Thoracic aorta (tissue), 2 donors: ENCODE data around the gene PLAU. TPM values are rescaled to one million over a fixed set of nuclear protein-coding genes. Genes with fewer than 3 reads are reported as not detected.
"Not testable (repeated sequence)": the region's sequence is repeated elsewhere in the genome, so short reads cannot be mapped to it uniquely, and the experiment has no call there.

Experiments
- ATAC-seq: fragments of 150-250 bp; one replicate; pipeline ENCODE4 v1.8.0; 2017; ENCODE audit warnings: low read depth; ENCODE audit not compliant: insufficient number of reproducible peaks, low FRiP score
- DNase-seq: peaks from one replicate; pipeline ENCODE4 v3.0.0-alpha.2; 2020; ENCODE audit warnings: low spot score
- H3K27ac ChIP-seq, 2 donors: fragments of 200-600 bp; sonication (generic); 1 replicate in 1 of 2; 2 replicates in 1 of 2; pipeline ENCODE4 v1.5.1; 2016; ENCODE audit warnings: mild to moderate bottlenecking in 2 of 2, moderate library complexity in 2 of 2
- H3K27me3 ChIP-seq: fragments of 200-600 bp; sonication (generic); replicated peaks from 2 replicates; pipeline ENCODE4 v1.6.0; 2016; ENCODE audit warnings: mild to moderate bottlenecking; ENCODE audit not compliant: insufficient read depth
- H3K36me3 ChIP-seq: fragments of 200-600 bp; sonication (generic); one replicate; pipeline ENCODE4 v1.5.1; 2016
- H3K4me1 ChIP-seq, 2 donors: fragments of 200-600 bp; sonication (generic); 1 replicate in 1 of 2; 2 replicates in 1 of 2; pipeline versions ENCODE4 v1.5.1 to v1.6.0; 2016; ENCODE audit warnings: low read depth in 2 of 2, mild to moderate bottlenecking in 1 of 2; ENCODE audit not compliant: control insufficient read depth in 1 of 2
- H3K4me3 ChIP-seq: fragments of 200-600 bp; sonication (generic); 2 replicates; pipeline ENCODE4 v1.5.1; 2016; ENCODE audit warnings: mild to moderate bottlenecking
- H3K9me3 ChIP-seq: fragments of 200-600 bp; sonication (generic); 2 replicates; pipeline ENCODE4 v1.5.1; 2016
- CTCF ChIP-seq: fragments of 200-600 bp; sonication (generic); IDR thresholded peaks from one replicate; pipeline ENCODE4 v1.5.1; 2019; ENCODE audit warnings: antibody characterized with exemption
- total RNA-seq, 2 donors: library from RNA; depleted of rRNA; stranded (reverse); fragments of >200 nt; gene quantifications; one replicate each; pipeline versions ENCODE4 v1.1.0 to v1.2.3, GENCODE V29; 2016

PLAU gene
- total RNA-seq, 2 donors from 2014 or later = 8.1 to 100 TPM

GRCh38 chr10:73925539-73925938 lies 14.6 kb downstream of the PLAU start:
- Histone ChIP-seq H3K9me3 (no peaks in the 10 kb centered on the region), H3K36me3 (no peaks in the 10 kb centered on the region), H3K27ac (no peak overlapping the region), H3K27me3 (no peaks in the 10 kb centered on the region), H3K4me1 (no peaks in the 10 kb centered on the region), H3K4me3 (no peak overlapping the region)
- TF ChIP-seq CTCF = no peak
- ATAC-seq (no peak), DNase-seq (no peak)

DNA sequence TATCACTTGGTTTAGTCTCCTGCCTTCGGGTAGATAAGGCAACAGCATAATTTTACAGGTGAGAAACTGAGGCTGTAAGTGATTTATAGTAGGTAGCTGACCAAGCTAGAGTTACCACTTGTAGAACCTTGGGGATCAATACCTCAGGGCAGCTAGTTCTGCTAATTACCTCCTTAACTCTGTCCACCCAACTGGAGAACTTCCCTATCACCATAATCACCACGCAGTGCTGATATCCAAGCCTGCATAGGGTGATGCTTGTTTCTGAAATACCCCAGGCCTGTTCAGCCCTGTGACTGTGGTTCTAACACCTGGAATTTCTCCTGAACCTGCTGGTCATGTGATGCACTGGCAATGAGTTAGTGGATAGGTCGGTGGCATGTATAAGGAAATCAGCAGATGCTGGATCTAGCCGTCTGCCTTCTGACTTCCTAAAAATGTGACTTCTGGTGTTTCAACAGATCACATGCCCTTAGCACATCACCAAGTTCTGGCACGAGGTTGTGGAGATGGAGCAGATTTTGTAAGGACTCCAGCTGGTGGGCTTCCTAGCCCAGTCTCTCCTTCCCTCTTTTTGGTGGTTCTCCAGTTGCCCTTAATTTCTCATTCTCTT lies 15.3 kb downstream of the PLAU start:
- Histone ChIP-seq H3K36me3 (no peaks in the 10 kb centered on the region), H3K27me3 (no peaks in the 10 kb centered on the region), H3K4me3 (no peak overlapping the region), H3K27ac (no peak overlapping the region), H3K4me1 (no peaks in the 10 kb centered on the region), H3K9me3 (no peaks in the 10 kb centered on the region)
- TF ChIP-seq CTCF = no peak
- no peak for DNase-seq
- ATAC-seq = no peak

DNA sequence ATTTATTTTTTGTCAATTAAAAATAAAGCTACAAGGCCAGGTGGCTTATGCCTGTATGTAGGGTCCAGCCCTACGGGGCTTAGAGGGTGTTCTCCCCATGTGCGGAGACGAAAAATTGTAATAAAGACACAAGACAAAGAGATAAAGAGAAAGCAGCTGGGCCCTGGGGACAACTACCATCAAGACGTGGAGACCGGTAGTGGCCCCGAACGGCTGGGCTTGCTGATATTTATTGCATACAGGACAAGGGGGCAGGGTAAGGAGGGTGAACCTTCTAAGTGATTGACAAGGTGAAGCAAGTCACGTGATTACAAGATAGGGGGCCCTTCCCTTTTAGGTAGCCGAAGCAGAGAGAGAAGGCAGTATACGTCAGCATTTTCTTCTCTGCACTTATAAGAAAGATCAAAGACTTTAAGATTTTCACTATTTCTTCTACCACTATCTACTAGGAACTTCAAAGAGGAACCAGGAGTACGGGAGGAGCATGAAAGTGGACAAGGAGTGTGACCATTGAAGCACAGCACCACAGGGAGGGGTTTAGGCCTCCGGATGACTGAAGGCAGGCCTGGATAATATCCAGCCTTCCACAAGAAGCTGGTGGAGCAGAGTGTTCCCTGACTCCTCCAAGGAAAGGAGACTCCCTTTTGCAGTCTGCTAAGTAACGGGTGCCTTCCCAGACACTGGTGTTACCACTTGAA lies 19.8 kb downstream of the PLAU start:
- not testable (repeated sequence) for H3K4me1 ChIP-seq, H3K27me3 ChIP-seq, DNase-seq, H3K4me3 ChIP-seq, H3K36me3 ChIP-seq, H3K9me3 ChIP-seq, H3K27ac ChIP-seq, ATAC-seq

DNA sequence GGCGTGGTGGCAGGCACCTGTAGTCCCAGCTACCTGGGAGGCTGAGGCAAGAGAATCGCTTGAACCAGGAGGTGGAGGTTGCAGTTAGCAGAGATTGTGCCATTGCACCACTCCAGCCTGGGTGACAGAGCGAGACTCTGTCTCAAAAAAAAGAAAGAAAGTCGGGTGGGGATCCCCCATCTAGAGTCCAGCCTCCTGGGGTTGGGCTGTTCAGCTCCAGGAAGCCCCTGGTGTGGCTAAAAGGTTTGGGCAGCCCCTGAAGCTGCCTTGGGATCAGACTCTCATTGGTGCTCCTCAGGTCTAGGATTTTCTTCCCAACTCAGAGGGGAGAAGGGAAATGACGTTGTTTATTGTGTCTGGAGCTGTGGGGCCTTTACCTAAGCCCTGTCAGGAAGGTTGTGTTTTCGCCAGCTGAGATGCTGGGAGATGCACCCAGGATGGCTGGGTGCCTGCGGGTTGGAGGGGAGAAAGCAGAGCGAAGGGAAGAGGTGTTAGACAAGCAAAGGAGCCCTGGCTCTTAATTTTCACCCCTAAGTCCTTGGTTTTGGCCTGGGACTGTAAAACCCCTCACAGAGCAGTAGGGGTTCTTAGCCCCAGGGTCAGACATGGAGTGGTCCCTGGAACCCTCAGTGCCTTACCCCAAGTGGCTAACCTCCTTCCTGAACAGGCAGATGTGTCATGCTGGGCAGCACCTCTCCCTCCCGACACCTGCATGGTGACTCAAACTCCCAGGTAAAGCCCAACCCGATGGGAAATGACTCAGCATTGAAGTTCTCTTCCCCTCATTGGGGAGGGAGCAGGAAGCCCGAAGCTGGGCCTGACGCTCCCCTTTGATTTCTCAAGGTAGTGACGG lies 21.1 kb downstream of the PLAU start:
- no peaks in the 10 kb centered on the region for H3K27me3 ChIP-seq
- ATAC-seq = no peak
- H3K9me3 ChIP-seq = no peaks in the 10 kb centered on the region
- no peak for DNase-seq
- no peak overlapping the region for H3K4me3 ChIP-seq
- peaks cover 0 to 7% of the 10 kb centered on the region in 2 donors for H3K4me1 ChIP-seq
- TF ChIP-seq CTCF = no peak
- H3K27ac ChIP-seq = no peak overlapping the region
- H3K36me3 ChIP-seq = no peaks in the 10 kb centered on the region

- no peak for TF ChIP-seq CTCF
- no peak for ATAC-seq
- no peak for DNase-seq
Measured at GRCh38 chr10:73932620-73933112, 21.7 kb downstream of the PLAU start.

More at GRCh38 chr10:73932620-73933112, 21.7 kb downstream of the PLAU start:
- H3K27me3 ChIP-seq = no peaks in the 10 kb centered on the region
- H3K36me3 ChIP-seq = no peaks in the 10 kb centered on the region
- H3K4me1 ChIP-seq = peaks cover 2 to 7% of the 10 kb centered on the region in 2 donors
- no peak overlapping the region for H3K4me3 ChIP-seq
- H3K27ac ChIP-seq = no peak overlapping the region
- H3K9me3 ChIP-seq = no peaks in the 10 kb centered on the region
